ENCODE data around the gene ARHGAP10.

Gene ARHGAP10

DNA sequence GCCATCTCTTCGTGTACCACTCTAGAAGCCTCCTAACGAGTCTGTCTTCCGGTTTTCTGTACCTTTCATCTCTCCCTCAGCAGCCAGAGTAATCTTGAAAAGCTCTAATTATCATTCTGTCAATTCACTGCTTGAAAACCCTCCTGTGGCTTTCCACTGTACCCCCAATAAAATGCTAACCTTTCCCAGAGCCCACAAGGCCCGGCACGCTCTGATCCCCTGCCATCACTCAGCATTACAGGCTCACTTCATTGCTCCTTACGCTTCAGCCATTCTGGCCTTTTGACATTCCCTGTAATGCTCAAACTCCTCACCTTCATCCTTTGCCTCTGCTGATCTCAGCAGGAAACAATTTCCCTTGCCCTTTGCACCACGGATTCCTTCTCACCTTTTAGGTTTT is 112.9 kb downstream of the ARHGAP10 start:
- no peak for DNase-seq (ENCODE audit: extremely low read depth in 1 of 2, low read depth in 1 of 2)

- DNase-seq (ENCODE audit: extremely low read depth in 1 of 2, low read depth in 1 of 2), result peak in 1 of 2 donors; percentile 5
Observed at GRCh38 chr4:147846318-147847155, 114.6 kb downstream of the ARHGAP10 start.

DNA sequence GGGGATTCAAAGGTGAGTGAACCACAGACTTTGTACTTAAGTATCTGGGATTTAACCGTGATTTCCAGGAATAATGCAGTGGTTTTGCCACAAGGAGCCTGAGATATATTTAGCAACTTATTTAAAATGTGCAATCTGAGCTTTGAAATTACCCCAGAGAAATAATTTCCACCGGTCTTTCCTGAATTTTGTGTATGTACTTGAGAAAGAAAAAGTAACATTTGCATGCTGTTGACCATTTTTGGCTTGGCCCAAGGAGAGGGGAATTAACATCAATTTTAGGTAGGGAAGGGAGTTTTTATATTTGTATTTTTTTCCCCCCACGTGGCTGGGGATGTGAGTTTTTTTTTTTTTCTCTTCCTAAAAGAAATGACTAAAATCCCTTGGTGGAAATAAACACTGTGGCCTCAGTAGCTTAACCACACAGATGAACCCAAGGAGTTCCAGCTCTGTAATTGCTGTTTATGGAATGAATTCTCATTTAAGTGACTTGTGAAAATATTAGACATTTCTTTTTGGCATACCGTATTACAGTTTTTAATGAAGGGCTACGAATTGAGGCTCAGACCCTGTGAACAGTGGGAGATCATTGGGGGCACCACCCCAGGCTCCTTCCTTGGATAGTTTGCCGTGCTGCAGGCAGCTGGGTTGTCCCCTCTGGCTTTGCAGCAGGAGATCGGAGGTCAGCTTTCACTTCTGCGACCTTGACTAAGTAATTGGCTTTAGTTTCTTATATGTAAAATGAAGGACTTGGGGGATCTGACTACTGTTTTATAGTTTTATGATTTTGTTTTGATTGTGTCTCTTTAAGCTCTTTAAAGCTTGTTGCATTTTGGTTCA is 116.1 kb downstream of the ARHGAP10 start:
- DNase-seq (ENCODE audit: extremely low read depth in 1 of 2, low read depth in 1 of 2), result no peak

GRCh38 chr4:147848634-147849033 is 116.7 kb downstream of the ARHGAP10 start:
- no peak for DNase-seq (ENCODE audit: extremely low read depth in 1 of 2, low read depth in 1 of 2)

- no peak for DNase-seq (ENCODE audit: extremely low read depth in 1 of 2, low read depth in 1 of 2)
Observed at GRCh38 chr4:147851135-147851534, 119.2 kb downstream of the ARHGAP10 start.

DNA sequence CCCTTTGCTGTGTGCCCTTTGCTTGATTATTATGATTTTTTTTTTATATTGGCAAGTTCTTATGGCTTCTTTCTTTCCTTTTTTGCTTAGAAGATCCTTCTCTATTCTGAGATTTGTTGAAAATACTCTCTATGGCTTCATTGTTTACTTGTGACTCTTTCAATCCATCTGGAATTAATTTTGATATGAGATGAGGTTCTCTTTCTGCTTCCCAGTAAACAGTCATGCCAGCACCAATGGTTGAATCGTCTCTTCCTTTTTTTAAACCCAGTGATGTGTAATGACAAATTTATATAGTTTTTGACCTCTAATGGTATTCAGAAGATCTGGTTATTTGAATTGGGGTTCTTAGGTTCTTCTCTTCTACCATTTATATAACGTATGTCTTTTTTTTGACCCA is 121.8 kb downstream of the ARHGAP10 start:
- no peak for DNase-seq (ENCODE audit: extremely low read depth in 1 of 2, low read depth in 1 of 2)

- DNase-seq (ENCODE audit: extremely low read depth in 1 of 2, low read depth in 1 of 2), result no peak
Observed at GRCh38 chr4:147854154-147854553, 122.3 kb downstream of the ARHGAP10 start.

- DNase-seq (ENCODE audit: extremely low read depth in 1 of 2, low read depth in 1 of 2), result no peak
Observed at GRCh38 chr4:147855571-147856009, 123.7 kb downstream of the ARHGAP10 start.

DNA sequence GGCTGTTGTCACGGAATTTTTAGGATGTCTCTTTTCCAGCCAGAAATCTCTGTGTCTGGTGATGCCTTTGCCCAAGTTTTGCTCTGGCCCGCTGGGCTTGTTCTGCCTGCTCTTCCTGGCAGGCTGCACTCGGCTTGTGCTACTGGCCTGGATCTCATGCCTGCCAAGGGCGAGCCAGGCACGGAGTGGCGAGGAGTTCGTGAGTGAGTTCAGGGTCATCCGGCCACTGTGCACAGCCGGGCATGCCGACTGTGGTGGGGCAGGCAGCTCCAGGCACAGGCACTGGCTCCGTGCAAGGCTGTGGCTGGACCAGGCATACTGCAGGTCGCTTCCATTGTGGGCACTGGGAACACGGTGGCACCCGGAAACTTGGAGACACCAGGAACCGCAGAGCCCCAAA is 129.1 kb downstream of the ARHGAP10 start:
- DNase-seq (ENCODE audit: extremely low read depth in 1 of 2, low read depth in 1 of 2), result no peak

DNA sequence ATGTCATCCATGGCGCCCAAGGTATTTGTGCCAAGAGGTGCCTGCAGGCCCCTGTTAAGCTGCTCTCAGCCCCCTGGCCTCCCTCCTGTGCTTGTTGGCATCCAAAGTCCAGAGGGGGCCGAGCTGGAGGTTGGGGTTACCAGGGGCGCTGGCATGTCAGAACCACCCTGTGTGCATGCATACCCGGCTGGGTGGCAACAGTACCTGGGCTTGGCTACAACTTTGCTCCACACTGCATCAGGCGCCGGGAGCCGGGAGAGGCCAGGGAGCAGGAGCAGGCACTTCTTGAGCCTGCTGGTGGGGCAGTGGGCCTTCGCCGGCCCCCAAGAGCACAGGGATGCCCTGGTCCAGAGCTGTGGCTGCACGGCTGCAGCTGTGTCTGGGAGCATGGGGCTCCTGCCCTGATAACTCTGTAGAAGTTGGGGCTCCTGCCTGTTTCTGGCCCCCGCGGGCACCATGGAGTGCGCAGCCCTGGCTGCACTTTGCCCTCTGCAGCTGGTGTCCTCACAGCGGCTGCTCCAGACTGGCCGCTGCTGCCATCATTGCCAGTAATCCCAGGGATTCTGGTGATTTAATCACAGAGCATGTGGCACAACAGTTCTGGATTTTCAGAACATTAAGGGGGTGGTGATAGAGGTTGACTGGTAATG is 130.3 kb downstream of the ARHGAP10 start:
- DNase-seq (ENCODE audit: extremely low read depth in 1 of 2, low read depth in 1 of 2), result no peak

DNA sequence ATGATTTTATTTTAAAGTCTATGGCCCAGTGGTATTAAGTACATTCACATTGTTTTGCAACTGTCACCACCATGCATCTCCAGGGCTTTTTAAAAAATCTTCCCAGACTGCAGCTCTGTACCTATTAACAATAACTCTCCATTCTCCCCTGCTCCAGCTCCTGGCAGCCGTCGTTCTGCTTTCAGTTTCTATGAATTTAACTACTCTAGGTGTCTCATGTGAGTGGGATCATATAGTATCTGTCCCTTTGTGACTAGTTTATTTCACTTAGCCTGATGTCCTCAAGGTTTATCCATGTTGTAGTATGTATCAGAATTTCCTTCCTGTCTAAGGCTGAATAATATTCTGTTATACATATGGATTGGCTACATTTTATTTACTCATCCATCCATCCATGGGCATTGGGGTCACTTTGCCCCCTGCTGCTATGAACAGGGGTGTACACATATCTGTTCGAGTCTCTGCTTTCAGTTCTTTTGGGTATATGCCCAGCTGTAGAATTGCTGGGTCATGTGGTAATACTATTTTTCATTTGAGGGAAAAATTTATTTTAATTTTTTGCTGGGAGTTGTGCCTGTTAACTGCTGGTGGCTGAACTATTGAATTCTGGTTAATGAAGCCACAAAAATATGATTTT is 131.3 kb downstream of the ARHGAP10 start:
- no peak for DNase-seq (ENCODE audit: extremely low read depth in 1 of 2, low read depth in 1 of 2)

- no peak for DNase-seq (ENCODE audit: extremely low read depth in 1 of 2, low read depth in 1 of 2)
Observed at GRCh38 chr4:147863808-147864472, 132.1 kb downstream of the ARHGAP10 start.

GRCh38 chr4:147864607-147865006 is 132.7 kb downstream of the ARHGAP10 start:
- DNase-seq (ENCODE audit: extremely low read depth in 1 of 2, low read depth in 1 of 2), result no peak

GRCh38 chr4:147865926-147866325 is 134.0 kb downstream of the ARHGAP10 start:
- no peak for DNase-seq (ENCODE audit: extremely low read depth in 1 of 2, low read depth in 1 of 2)

GRCh38 chr4:147866532-147867271 is 134.8 kb downstream of the ARHGAP10 start:
- DNase-seq (ENCODE audit: extremely low read depth in 1 of 2, low read depth in 1 of 2), result peak; percentile 68 to 84

DNA sequence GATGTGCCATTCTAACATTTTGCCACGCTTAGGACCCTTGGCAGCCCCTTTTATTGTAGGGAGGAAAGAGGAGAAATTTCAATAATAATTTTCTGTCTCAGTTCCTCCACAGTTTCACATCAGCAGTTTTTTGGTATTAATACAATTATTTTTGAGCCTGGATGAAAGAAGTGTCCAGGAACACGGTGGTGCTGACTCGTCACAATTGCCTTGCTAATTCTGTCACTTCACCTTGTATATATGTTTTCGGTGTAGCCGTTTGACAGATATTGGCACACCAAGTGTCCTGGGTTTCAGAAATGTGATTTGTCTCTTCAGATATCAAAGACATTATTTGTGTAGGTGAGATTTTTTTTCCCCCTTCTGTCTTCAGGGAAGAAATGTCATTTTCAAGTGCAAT is 142.2 kb downstream of the ARHGAP10 start:
- DNase-seq (ENCODE audit: extremely low read depth in 1 of 2, low read depth in 1 of 2), result no peak

DNA sequence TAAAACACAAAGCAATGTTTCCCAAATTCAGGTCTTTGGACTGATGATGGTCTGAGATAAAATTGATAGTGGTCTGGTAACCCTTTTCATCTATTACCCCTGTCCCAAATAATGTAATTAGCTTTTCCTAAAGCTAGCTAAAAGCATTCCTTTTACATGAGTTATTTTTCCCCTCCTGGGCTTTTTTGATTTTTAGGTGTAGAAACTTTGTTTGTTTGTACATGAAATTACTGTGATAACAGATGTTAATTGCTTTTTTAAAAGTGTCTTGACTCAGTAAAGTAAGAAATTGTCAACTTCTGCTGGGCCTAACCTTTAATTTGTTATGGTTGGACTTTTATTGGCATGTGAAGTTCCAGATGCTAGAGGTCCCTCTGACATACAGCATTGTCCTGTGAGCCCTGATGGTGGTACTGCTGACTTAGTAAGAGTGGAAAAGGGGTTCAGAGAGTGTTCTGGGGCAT is 145.5 kb downstream of the ARHGAP10 start:
- no peak for DNase-seq (ENCODE audit: extremely low read depth in 1 of 2, low read depth in 1 of 2)

DNA sequence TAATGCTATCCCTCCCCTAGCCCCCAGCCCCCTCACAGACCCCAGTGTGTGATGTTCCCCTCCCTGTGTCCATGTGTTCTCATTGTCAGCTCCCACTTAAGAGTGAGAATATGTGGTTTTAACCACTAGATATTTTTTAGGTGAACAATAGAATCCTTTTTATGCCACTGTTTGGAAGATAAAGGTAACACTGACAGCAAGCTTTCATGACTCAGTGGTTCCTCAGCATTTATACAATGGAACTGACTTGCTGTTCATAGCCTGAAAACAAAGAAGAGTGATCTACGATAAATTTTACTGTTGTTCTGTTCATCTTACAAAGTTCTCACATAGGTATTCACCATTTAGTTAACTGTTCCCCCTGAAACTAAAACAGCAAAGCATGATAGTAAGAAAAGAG is 147.8 kb downstream of the ARHGAP10 start:
- DNase-seq (ENCODE audit: extremely low read depth in 1 of 2, low read depth in 1 of 2), result no peak

- DNase-seq (ENCODE audit: extremely low read depth in 1 of 2, low read depth in 1 of 2), result no peak
Observed at GRCh38 chr4:147880511-147880910, 148.6 kb downstream of the ARHGAP10 start.

- DNase-seq (ENCODE audit: extremely low read depth in 1 of 2, low read depth in 1 of 2), result no peak
Observed at GRCh38 chr4:147884536-147884935, 152.6 kb downstream of the ARHGAP10 start.

All from stimulated activated CD8-positive, alpha-beta memory T cell treated with anti-CD3 and anti-CD28 coated beads, Interleukin-7, amount 100 ng/mL, for 48 hours (primary cell).